Measurements from ENCODE around the gene PRKAR2A. TPM values are rescaled to one million over a fixed set of nuclear protein-coding genes. Genes with fewer than 3 reads are reported as not detected.

Gene PRKAR2A
- polyA plus RNA-seq, 2 of the 4 experiments (the other 2 are of a cell fraction), result 15.3 to 17.2 TPM

GRCh38 chr3:48851407-48851806, 3.7 kb upstream of the PRKAR2A start:
- no peaks in the 10 kb centered on the region for H3K9me3 ChIP-seq
- DNase-seq (ENCODE audit: low read depth in 1 of 2, low spot score in 1 of 2) (peak in 1 of 2 experiments; percentile 12), ATAC-seq (no peak), FAIRE-seq (no peak)
- TF ChIP-seq KDM1A (IDR thresholded peaks at IDR 0.05; ENCODE audit: low read depth), result no peak
- no peak for TF ChIP-seq BHLHE40 (IDR thresholded peaks at IDR 0.05; ENCODE audit: low read depth, low read length)
- no peak for TF ChIP-seq HES2 (IDR thresholded peaks at IDR 0.05)
- TF ChIP-seq PHF8 (IDR thresholded peaks at IDR 0.05; ENCODE audit: borderline replicate concordance, low read depth), result no peak
- TF ChIP-seq CBX2 (IDR thresholded peaks at IDR 0.05; ENCODE audit: borderline replicate concordance, low read depth), result no peak
- TF ChIP-seq POLR2A (IDR thresholded peaks at IDR 0.05; ENCODE audit: low read length), result no peak
- no peak for TF ChIP-seq RARB (CRISPR knock-in tag; IDR thresholded peaks at IDR 0.05)
- TF ChIP-seq ZC3H11A (IDR thresholded peaks at IDR 0.05), result no peak
- TF ChIP-seq CTCF (IDR thresholded peaks at IDR 0.05), result no peak
- no peak for TF ChIP-seq HOXB13 (CRISPR knock-in tag; IDR thresholded peaks at IDR 0.05; ENCODE audit: low read depth)
- TF ChIP-seq GATA3 (IDR thresholded peaks at IDR 0.05; ENCODE audit: borderline replicate concordance), result no peak
- H3K4me2 ChIP-seq, result no peak overlapping the region
- CTCF ChIA-PET, result no interaction called here
- H3K4me3 ChIP-seq, result no peak overlapping the region
- peaks cover 3% of the 10 kb centered on the region for H3K4me1 ChIP-seq
- H3K27ac ChIP-seq, result no peak overlapping the region
- POLR2A ChIA-PET, result no interaction called here
- WGBS (ENCODE audit: missing lambda C conversion rate), result 76% methylated on average over 3 of the region's 3 CpGs

- FAIRE-seq, result no peak
- ATAC-seq, result no peak
- TF ChIP-seq ZSCAN20 (CRISPR knock-in tag; IDR thresholded peaks at IDR 0.05) (no peak), RCOR1 (IDR thresholded peaks at IDR 0.05; ENCODE audit: low read depth, low read length) (no peak), TFCP2L1 (CRISPR knock-in tag; IDR thresholded peaks at IDR 0.05) (no peak), EP300 (IDR thresholded peaks at IDR 0.05) (no peak), GATA3 (IDR thresholded peaks at IDR 0.05; ENCODE audit: borderline replicate concordance) (no peak), BHLHE40 (IDR thresholded peaks at IDR 0.05; ENCODE audit: low read depth, low read length) (no peak), CHD4 (IDR thresholded peaks at IDR 0.05; ENCODE audit: borderline replicate concordance) (no peak), JUN (IDR thresholded peaks at IDR 0.05) (no peak), E2F6 (IDR thresholded peaks at IDR 0.05; ENCODE audit: borderline replicate concordance, low read depth) (no peak), FOSB (CRISPR knock-in tag; IDR thresholded peaks at IDR 0.05) (no peak), CHD2 (IDR thresholded peaks at IDR 0.05; ENCODE audit: low read length, partially characterized antibody) (no peak), POLR2A (IDR thresholded peaks at IDR 0.05; ENCODE audit: low read length) (no peak), HEYL (CRISPR knock-in tag; IDR thresholded peaks at IDR 0.05) (no peak), CEBPB (IDR thresholded peaks at IDR 0.05) (no peak), SMC3 (IDR thresholded peaks at IDR 0.05) (no peak), NPAS2 (CRISPR knock-in tag; IDR thresholded peaks at IDR 0.05; ENCODE audit: borderline replicate concordance) (no peak)
- ChIA-PET CTCF (no interaction called here), POLR2A (no interaction called here)
- Histone ChIP-seq H3K9me3 (no peaks in the 10 kb centered on the region), H3K4me1 (peaks cover 15% of the 10 kb centered on the region), H3K4me3 (no peak overlapping the region), H3K4me2 (no peak overlapping the region; the same call in 2 of the 3 replicates), H3K27ac (no peak overlapping the region)
- no peak for DNase-seq (ENCODE audit: low read depth in 1 of 2, low spot score in 1 of 2)
- WGBS (ENCODE audit: missing lambda C conversion rate), result 89% methylated on average over 8 of the region's 8 CpGs
Observed at GRCh38 chr3:48848816-48849515, 1.3 kb upstream of the PRKAR2A start.
